Right lobe of liver (tissue), 4 donors: ENCODE results near the gene USP22.

Experiments used
- CTCF ChIP-seq, 4 donors: fragments of 200-600 bp in 3 of 4; fragments of 450-650 bp in 1 of 4; IDR thresholded peaks; one replicate each; pipeline versions ENCODE4 v1.5.1 to v1.8.0; 2016 to 2022; ENCODE audit warnings: antibody characterized with exemption in 4 of 4, mild to moderate bottlenecking in 2 of 4
- POLR2A ChIP-seq: fragments of 450-650 bp; IDR thresholded peaks from one replicate; pipeline ENCODE4 v1.6.1; 2017; ENCODE audit warnings: antibody characterized with exemption, mild to moderate bottlenecking
- donor health status: DM: no; HTN: no; CAD: no.
- donor health status: DM: no; HTN: no; CAD: no.
- donor health status: DM: no; HTN: yes; CAD: no.

- no peak for TF ChIP-seq CTCF (IDR thresholded peaks at IDR 0.05)
- TF ChIP-seq POLR2A, result no peak
These were observed 13.3 kb downstream of the USP22 start for GRCh38 chr17:21029515-21029914.
